Duodenal mucosa (tissue), 2 donors: ENCODE measurements around the gene TOR1AIP2.

Source experiments
- H3K27ac ChIP-seq: one replicate; pipeline ENCODE4 v1.7.0; 2013; ENCODE audit warnings: low read depth, low read length
- H3K27me3 ChIP-seq, 2 donors: one replicate each; pipeline ENCODE4 v1.7.0; 2013; ENCODE audit warnings: low read length in 2 of 2, control low read depth in 1 of 2; ENCODE audit not compliant: insufficient read depth in 2 of 2, control insufficient read depth in 1 of 2
- H3K36me3 ChIP-seq, 2 donors: one replicate each; pipeline ENCODE4 v1.7.0; 2013; ENCODE audit warnings: low read length in 2 of 2, control low read depth in 1 of 2; ENCODE audit not compliant: insufficient read depth in 2 of 2, control insufficient read depth in 1 of 2
- H3K4me1 ChIP-seq, 2 donors: one replicate each; pipeline ENCODE4 v1.7.0; 2013; ENCODE audit warnings: low read length in 2 of 2, control low read depth in 1 of 2; ENCODE audit not compliant: insufficient read depth in 2 of 2, control insufficient read depth in 1 of 2
- H3K4me3 ChIP-seq, 2 donors: one replicate each; pipeline ENCODE4 v1.7.0; 2013; ENCODE audit warnings: low read length in 2 of 2, low read depth in 1 of 2
- H3K9ac ChIP-seq, 2 donors: one replicate each; pipeline ENCODE4 v1.7.0; 2013; ENCODE audit warnings: low read length in 2 of 2, low read depth in 1 of 2
- H3K9me3 ChIP-seq, 2 donors: one replicate each; pipeline ENCODE4 v1.7.0; 2013; ENCODE audit warnings: low read length in 2 of 2, control low read depth in 1 of 2; ENCODE audit not compliant: control insufficient read depth in 1 of 2

Gene TOR1AIP2

GRCh38 chr1:179798213-179798863 is 79.3 kb downstream of the TOR1AIP2 start:
- Histone ChIP-seq H3K9me3 (no peaks in the 10 kb centered on the region), H3K27me3 (no peaks in the 10 kb centered on the region), H3K4me3 (no peak overlapping the region), H3K4me1 (peaks cover 15 to 23% of the 10 kb centered on the region in 2 donors), H3K36me3 (no peaks in the 10 kb centered on the region), H3K27ac (no peak overlapping the region), H3K9ac (no peak overlapping the region)

DNA sequence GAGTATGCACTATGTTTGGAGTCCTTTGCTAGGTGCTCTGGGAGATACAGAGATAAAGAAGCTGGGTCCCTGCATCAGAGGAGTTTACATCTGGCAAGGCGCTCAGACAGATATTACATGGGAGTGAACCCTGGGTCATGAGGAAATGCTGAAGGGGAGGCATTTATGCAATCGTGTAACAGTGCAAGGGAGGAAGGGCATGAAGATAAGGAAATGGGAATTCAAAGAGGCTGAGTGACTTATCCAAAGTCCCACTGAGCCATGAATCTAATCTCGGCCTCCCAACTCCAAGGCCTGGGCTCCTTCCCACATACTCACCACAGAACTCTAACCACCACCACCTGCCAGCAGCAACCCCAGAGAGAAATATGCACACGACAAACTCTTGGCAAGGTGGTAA is 82.9 kb downstream of the TOR1AIP2 start:
- H3K27ac ChIP-seq, result no peak overlapping the region
- H3K36me3 ChIP-seq, result no peaks in the 10 kb centered on the region
- H3K9ac ChIP-seq, result no peak overlapping the region
- H3K4me1 ChIP-seq, result peaks cover 20 to 32% of the 10 kb centered on the region in 2 donors
- H3K9me3 ChIP-seq, result no peaks in the 10 kb centered on the region
- H3K4me3 ChIP-seq, result no peak overlapping the region
- no peaks in the 10 kb centered on the region for H3K27me3 ChIP-seq

- H3K4me1 ChIP-seq, result peaks cover 20 to 32% of the 10 kb centered on the region in 2 donors
- no peaks in the 10 kb centered on the region for H3K9me3 ChIP-seq
- H3K36me3 ChIP-seq, result no peaks in the 10 kb centered on the region
- no peak overlapping the region for H3K4me3 ChIP-seq
- no peak overlapping the region for H3K27ac ChIP-seq
- H3K9ac ChIP-seq, result no peak overlapping the region
- no peaks in the 10 kb centered on the region for H3K27me3 ChIP-seq
Measured at GRCh38 chr1:179794146-179794545, 83.5 kb downstream of the TOR1AIP2 start.

GRCh38 chr1:179793281-179793680 is 84.3 kb downstream of the TOR1AIP2 start:
- H3K27ac ChIP-seq, result no peak overlapping the region
- H3K27me3 ChIP-seq, result no peaks in the 10 kb centered on the region
- peaks cover 26 to 38% of the 10 kb centered on the region in 2 donors for H3K4me1 ChIP-seq
- H3K36me3 ChIP-seq, result no peaks in the 10 kb centered on the region
- no peak overlapping the region for H3K9ac ChIP-seq
- H3K4me3 ChIP-seq, result no peak overlapping the region
- H3K9me3 ChIP-seq, result no peaks in the 10 kb centered on the region
